Measurements from ENCODE around the gene EIF2S3.
"Not testable (repeated sequence)": the region's sequence is repeated elsewhere in the genome, so short reads cannot be mapped to it uniquely, and the experiment has no call there.

Gene EIF2S3

GRCh38 chrX:24050522-24051318 lies 4.0 kb upstream of the EIF2S3 start:
- not testable (repeated sequence) for DNase-seq (ENCODE audit: low read depth)

- no peak for DNase-seq (ENCODE audit: low read depth)
Observed at GRCh38 chrX:24055043-24055356, 244 bp downstream of the EIF2S3 start.

- DNase-seq (ENCODE audit: low read depth) = no peak
Observed at GRCh38 chrX:24063488-24063887, 8.7 kb downstream of the EIF2S3 start.

- no peak for DNase-seq (ENCODE audit: low read depth)
Observed at GRCh38 chrX:24069877-24070276, 15.1 kb downstream of the EIF2S3 start.

- no peak for DNase-seq (ENCODE audit: low read depth)
Observed at GRCh38 chrX:24079411-24079810, 24.7 kb downstream of the EIF2S3 start.

- not testable (repeated sequence) for DNase-seq (ENCODE audit: low read depth)
Observed at GRCh38 chrX:24080245-24080644, 25.5 kb downstream of the EIF2S3 start.

- DNase-seq (ENCODE audit: low read depth) = no peak
Observed at GRCh38 chrX:24080704-24081103, 25.9 kb downstream of the EIF2S3 start.

GRCh38 chrX:24081661-24082154 lies 27.0 kb downstream of the EIF2S3 start:
- peak; percentile 24 for DNase-seq (ENCODE audit: low read depth)

GRCh38 chrX:24082447-24082846 lies 27.7 kb downstream of the EIF2S3 start:
- DNase-seq (ENCODE audit: low read depth) = no peak

- DNase-seq (ENCODE audit: low read depth) = no peak
Observed at GRCh38 chrX:24085101-24085500, 30.3 kb downstream of the EIF2S3 start.

GRCh38 chrX:24090300-24091200 lies 35.8 kb downstream of the EIF2S3 start:
- no peak for DNase-seq (ENCODE audit: low read depth)

GRCh38 chrX:24093746-24094145 lies 39.0 kb downstream of the EIF2S3 start:
- DNase-seq (ENCODE audit: low read depth) = no peak

- DNase-seq (ENCODE audit: low read depth) = no peak
Observed at GRCh38 chrX:24097741-24098260, 43.0 kb downstream of the EIF2S3 start.

GRCh38 chrX:24098932-24099331 lies 44.2 kb downstream of the EIF2S3 start:
- no peak for DNase-seq (ENCODE audit: low read depth)

- DNase-seq (ENCODE audit: low read depth) = no peak
Observed at GRCh38 chrX:24099394-24099793, 44.6 kb downstream of the EIF2S3 start.

- DNase-seq (ENCODE audit: low read depth) = no peak
Observed at GRCh38 chrX:24100713-24101112, 46.0 kb downstream of the EIF2S3 start.

GRCh38 chrX:24110069-24110468 lies 55.3 kb downstream of the EIF2S3 start:
- no peak for DNase-seq (ENCODE audit: low read depth)

GRCh38 chrX:24113181-24113580 lies 58.4 kb downstream of the EIF2S3 start:
- DNase-seq (ENCODE audit: low read depth) = no peak

- DNase-seq (ENCODE audit: low read depth) = no peak
Observed at GRCh38 chrX:24117258-24117657, 62.5 kb downstream of the EIF2S3 start.

- no peak for DNase-seq (ENCODE audit: low read depth)
Observed at GRCh38 chrX:24124244-24124799, 69.6 kb downstream of the EIF2S3 start.

- no peak for DNase-seq (ENCODE audit: low read depth)
Observed at GRCh38 chrX:24125028-24125612, 70.4 kb downstream of the EIF2S3 start.
